Hematopoietic multipotent progenitor cell treated with erythropoietin and hydrocortisone succinate and interleukin-3 and kit ligand, for 15 days (in vitro differentiated cells): ENCODE measurements around the gene PUS1.

Experiments
- DNase-seq: peaks from one replicate; pipeline ENCODE4 v3.0.0-alpha.2; 2015; ENCODE audit warnings: low spot score

The PUS1 gene

GRCh38 chr12:131916306-131917138 is 12.6 kb upstream of the PUS1 start:
- DNase-seq, result no peak

- DNase-seq, result no peak
These were observed 11.9 kb upstream of the PUS1 start for GRCh38 chr12:131917139-131917710.

GRCh38 chr12:131917711-131918306 is 11.3 kb upstream of the PUS1 start:
- DNase-seq, result no peak

GRCh38 chr12:131918311-131919050 is 10.6 kb upstream of the PUS1 start:
- no peak for DNase-seq

GRCh38 chr12:131919051-131919347 is 10.1 kb upstream of the PUS1 start:
- DNase-seq, result no peak

GRCh38 chr12:131919366-131920156 is 9.5 kb upstream of the PUS1 start:
- DNase-seq, result no peak

- no peak for DNase-seq
These were observed 8.9 kb upstream of the PUS1 start for GRCh38 chr12:131920157-131920508.

- no peak for DNase-seq
These were observed 7.9 kb upstream of the PUS1 start for GRCh38 chr12:131920902-131921840.

GRCh38 chr12:131921866-131922769 is 7.0 kb upstream of the PUS1 start:
- no peak for DNase-seq

- DNase-seq, result no peak
These were observed 6.3 kb upstream of the PUS1 start for GRCh38 chr12:131922772-131923171.

GRCh38 chr12:131923260-131923659 is 5.8 kb upstream of the PUS1 start:
- no peak for DNase-seq

GRCh38 chr12:131927110-131928079 is 1.7 kb upstream of the PUS1 start:
- no peak for DNase-seq

GRCh38 chr12:131928080-131928710 is 881 bp upstream of the PUS1 start:
- DNase-seq, result no peak

GRCh38 chr12:131929581-131930456 is 743 bp downstream of the PUS1 start:
- DNase-seq, result peak; percentile 56

GRCh38 chr12:131930510-131930909 is 1.4 kb downstream of the PUS1 start:
- DNase-seq, result no peak

GRCh38 chr12:131933387-131933786 is 4.3 kb downstream of the PUS1 start:
- no peak for DNase-seq

GRCh38 chr12:131934535-131934934 is 5.5 kb downstream of the PUS1 start:
- no peak for DNase-seq
